ENCODE results near the gene RFFL.

RFFL gene

GRCh38 chr17:35068249-35068648 is 4.7 kb upstream of the RFFL start:
- no peak overlapping the region for H2AFZ ChIP-seq
- H3K9me3 ChIP-seq (ENCODE audit: control insufficient read depth, low read length) = no peaks in the 10 kb centered on the region
- no peak overlapping the region for H3K27ac ChIP-seq
- no peak overlapping the region for H3K4me3 ChIP-seq (ENCODE audit: low read depth, low read length)
- no peak for TF ChIP-seq CTCF (IDR thresholded peaks at IDR 0.05)
- no peak overlapping the region for H3K4me2 ChIP-seq (ENCODE audit: low read length)
- H3K36me3 ChIP-seq (ENCODE audit: control insufficient read depth, insufficient read depth, low read length) = no peaks in the 10 kb centered on the region
- H3K9ac ChIP-seq = no peak overlapping the region
- H3K79me2 ChIP-seq = peaks cover 6% of the 10 kb centered on the region
- no peaks in the 10 kb centered on the region for H3K4me1 ChIP-seq
- H3K27me3 ChIP-seq (ENCODE audit: control insufficient read depth, insufficient read depth, low read length) = no peaks in the 10 kb centered on the region

GRCh38 chr17:35065880-35066279 is 2.4 kb upstream of the RFFL start:
- no peak overlapping the region for H3K4me3 ChIP-seq (ENCODE audit: low read depth, low read length)

GRCh38 chr17:35064516-35065215 is 1.2 kb upstream of the RFFL start:
- no peaks in the 10 kb centered on the region for H3K79me2 ChIP-seq
- H3K27ac ChIP-seq = peak overlapping the region; percentile 63
- no peaks in the 10 kb centered on the region for H3K4me1 ChIP-seq
- no peak overlapping the region for H3K4me3 ChIP-seq (ENCODE audit: low read depth, low read length)
- no peaks in the 10 kb centered on the region for H3K9me3 ChIP-seq (ENCODE audit: control insufficient read depth, low read length)
- no peak for TF ChIP-seq CTCF (IDR thresholded peaks at IDR 0.05)
- H3K36me3 ChIP-seq (ENCODE audit: control insufficient read depth, insufficient read depth, low read length) = no peaks in the 10 kb centered on the region
- no peak overlapping the region for H2AFZ ChIP-seq
- no peak overlapping the region for H3K4me2 ChIP-seq (ENCODE audit: low read length)
- no peaks in the 10 kb centered on the region for H3K27me3 ChIP-seq (ENCODE audit: control insufficient read depth, insufficient read depth, low read length)
- H3K9ac ChIP-seq = no peak overlapping the region

More at GRCh38 chr17:35065880-35066279, 2.4 kb upstream of the RFFL start:
- Histone ChIP-seq H3K4me1 (no peaks in the 10 kb centered on the region), H3K9ac (no peak overlapping the region), H3K36me3 (ENCODE audit: control insufficient read depth, insufficient read depth, low read length) (no peaks in the 10 kb centered on the region), H3K4me2 (ENCODE audit: low read length) (no peak overlapping the region), H3K79me2 (no peaks in the 10 kb centered on the region), H3K27ac (no peak overlapping the region), H2AFZ (no peak overlapping the region), H3K27me3 (ENCODE audit: control insufficient read depth, insufficient read depth, low read length) (no peaks in the 10 kb centered on the region), H3K9me3 (ENCODE audit: control insufficient read depth, low read length) (no peaks in the 10 kb centered on the region)
- no peak for TF ChIP-seq CTCF (IDR thresholded peaks at IDR 0.05)

GRCh38 chr17:35062308-35062707 is 1.2 kb downstream of the RFFL start:
- no peaks in the 10 kb centered on the region for H3K79me2 ChIP-seq
- H3K36me3 ChIP-seq (ENCODE audit: control insufficient read depth, insufficient read depth, low read length) = no peaks in the 10 kb centered on the region
- H3K27me3 ChIP-seq (ENCODE audit: control insufficient read depth, insufficient read depth, low read length) = no peaks in the 10 kb centered on the region
- no peak for TF ChIP-seq CTCF (IDR thresholded peaks at IDR 0.05)
- H3K9ac ChIP-seq = no peak overlapping the region
- no peaks in the 10 kb centered on the region for H3K9me3 ChIP-seq (ENCODE audit: control insufficient read depth, low read length)
- no peaks in the 10 kb centered on the region for H3K4me1 ChIP-seq
- H2AFZ ChIP-seq = no peak overlapping the region
- no peak overlapping the region for H3K27ac ChIP-seq
- no peak overlapping the region for H3K4me3 ChIP-seq (ENCODE audit: low read depth, low read length)
- no peak overlapping the region for H3K4me2 ChIP-seq (ENCODE audit: low read length)

- peaks cover 4% of the 10 kb centered on the region for H3K4me1 ChIP-seq
- no peaks in the 10 kb centered on the region for H3K9me3 ChIP-seq (ENCODE audit: control insufficient read depth, low read length)
- no peak for TF ChIP-seq CTCF (IDR thresholded peaks at IDR 0.05)
- H3K9ac ChIP-seq = peak overlapping the region; percentile 13
- no peak overlapping the region for H3K4me2 ChIP-seq (ENCODE audit: low read length)
- no peak overlapping the region for H2AFZ ChIP-seq
- no peak overlapping the region for H3K27ac ChIP-seq
- H3K79me2 ChIP-seq = no peaks in the 10 kb centered on the region
- H3K4me3 ChIP-seq (ENCODE audit: low read depth, low read length) = no peak overlapping the region
- no peaks in the 10 kb centered on the region for H3K27me3 ChIP-seq (ENCODE audit: control insufficient read depth, insufficient read depth, low read length)
- H3K36me3 ChIP-seq (ENCODE audit: control insufficient read depth, insufficient read depth, low read length) = no peaks in the 10 kb centered on the region
Observed at GRCh38 chr17:35057332-35057915, 6.1 kb downstream of the RFFL start.

Data from parathyroid adenoma (tissue), 2 donors.